Measurements from ENCODE around the gene KCNN4. TPM values are rescaled to one million over a fixed set of nuclear protein-coding genes. Genes with fewer than 3 reads are reported as not detected.
A peak's percentile ranks its signal among the peaks of the same experiment; 100 is the strongest.

Gene KCNN4
- total and polyA plus RNA-seq, 2 of the 13 experiments (the other 11 are each of a cell fraction or from before 2014, with no cell fraction given), result 0.13 to 0.25 TPM

- POLR2A ChIA-PET, result interaction anchor here (0.7 to 1.6 kb wide), 9 partner anchors 9 to 147 kb away, joined by 3 to 20 read pairs (median 5); partner anchors contain the start of gene ZNF283
- H3K27ac ChIP-seq (ENCODE audit: extremely low read length, insufficient read depth, low read length), result peak overlapping the region; percentile 93
- peaks cover 7 to 22% of the 10 kb centered on the region in 2 experiments for H3K36me3 ChIP-seq (replicated peaks in 1 of 2; ENCODE audit: control insufficient read depth in 1 of 2, insufficient read depth in 2 of 2, low read length in 2 of 2)
- no peaks in the 10 kb centered on the region for H3K27me3 ChIP-seq (ENCODE audit: control insufficient read depth in 1 of 2, insufficient read depth in 2 of 2, low read length in 2 of 2)
- intact Hi-C loops (cut with micrococcal nuclease; ENCODE audit: unreplicated experiment), result no loop called here
- peaks cover 21% of the 10 kb centered on the region for H3K4me1 ChIP-seq (ENCODE audit: insufficient read depth, low read length)
- no peak for ATAC-seq
- in situ Hi-C loops (cut with HindIII; ENCODE audit: extremely low pct_ligation_motif_present, low pct_unique_long_range_greater_than_20kb), result no loop called here
- CTCF ChIA-PET (ENCODE audit: low intra/inter-chr PET ratio, low total read pairs), result no interaction called here
- FAIRE-seq, result no peak
- no peak for DNase-seq (ENCODE audit: low spot score)
- H3K4me2 ChIP-seq (ENCODE audit: low read depth, low read length), result peak overlapping the region; percentile 88
- no peak overlapping the region for H2AFZ ChIP-seq (ENCODE audit: low read length)
- no peaks in the 10 kb centered on the region for H4K20me1 ChIP-seq (ENCODE audit: insufficient read depth, low read length)
- WGBS (ENCODE audit: low lambda C conversion rate), result 1% methylated on average over 11 of the region's 11 CpGs
- peaks cover 16% of the 10 kb centered on the region for H3K79me2 ChIP-seq (ENCODE audit: insufficient read depth, low read length)
- peak overlapping the region; percentile 90 for H3K9ac ChIP-seq (ENCODE audit: insufficient read depth, low read depth, low read length)
- TF ChIP-seq ZNF446 (CRISPR knock-in tag; IDR thresholded peaks at IDR 0.05), result 0 out of 2 replicates have a peak, but pooled peaks have one; percentile 47
- TF ChIP-seq KLF12 (CRISPR knock-in tag; IDR thresholded peaks at IDR 0.05; ENCODE audit: borderline replicate concordance), result no peak
- no peak for TF ChIP-seq NBN (conservative IDR thresholded peaks at IDR 0.05)
- no peak for TF ChIP-seq CHD2 (IDR thresholded peaks at IDR 0.05; ENCODE audit: low read depth, low read length)
- 0 out of 2 replicates have a peak, but pooled peaks have one; percentile 39 for TF ChIP-seq ZNF816 (CRISPR knock-in tag; IDR thresholded peaks at IDR 0.05; ENCODE audit: borderline replicate concordance)
- TF ChIP-seq ZNF761 (CRISPR knock-in tag; conservative IDR thresholded peaks at IDR 0.05), result 0 out of 2 replicates have a peak, but pooled peaks have one; percentile 12
- peak overlapping the region; percentile 66 to 83 (median 67) for H3K4me3 ChIP-seq (replicated peaks in 1 of 3; ENCODE audit: insufficient read depth in 1 of 3, low read depth in 2 of 3, low read length in 3 of 3)
- TSS peak; percentile 77 for BruUV-seq (replicated peaks)
- no peaks in the 10 kb centered on the region for H3K9me3 ChIP-seq (ENCODE audit: low read length)
Observed at GRCh38 chr19:43754253-43754502, 26.6 kb downstream of the KCNN4 start.

GRCh38 chr19:43752287-43752875, 28.4 kb downstream of the KCNN4 start:
- H3K27ac ChIP-seq (ENCODE audit: extremely low read length, insufficient read depth, low read length), result no peak overlapping the region

More at GRCh38 chr19:43752287-43752875, 28.4 kb downstream of the KCNN4 start:
- CTCF ChIA-PET (ENCODE audit: low intra/inter-chr PET ratio, low total read pairs), result no interaction called here
- H2AFZ ChIP-seq (ENCODE audit: low read length), result no peak overlapping the region
- ATAC-seq (no peak), FAIRE-seq (no peak), DNase-seq (ENCODE audit: low spot score) (no peak)
- 98% methylated on average over 6 of the region's 6 CpGs for WGBS (ENCODE audit: low lambda C conversion rate)
- H3K36me3 ChIP-seq (replicated peaks in 1 of 2; ENCODE audit: control insufficient read depth in 1 of 2, insufficient read depth in 2 of 2, low read length in 2 of 2), result peaks cover 14 to 38% of the 10 kb centered on the region in 2 experiments
- POLR2A ChIA-PET, result no interaction called here
- H3K9ac ChIP-seq (ENCODE audit: insufficient read depth, low read depth, low read length), result no peak overlapping the region
- TF ChIP-seq AGO2 (optimal IDR thresholded peaks at IDR 0.05; ENCODE audit: low read depth, low read length), result no peak
- peak; percentile 16; the same call in 1 of the 2 replicates for TF ChIP-seq ZNF460 (CRISPR knock-in tag; IDR thresholded peaks at IDR 0.05; ENCODE audit: borderline replicate concordance)
- H3K79me2 ChIP-seq (ENCODE audit: insufficient read depth, low read length), result peaks cover 16% of the 10 kb centered on the region
- H3K4me1 ChIP-seq (ENCODE audit: insufficient read depth, low read length), result peaks cover 18% of the 10 kb centered on the region
- no TSS peak for BruUV-seq (replicated peaks)
- H3K27me3 ChIP-seq (ENCODE audit: control insufficient read depth in 1 of 2, insufficient read depth in 2 of 2, low read length in 2 of 2), result no peaks in the 10 kb centered on the region
- H4K20me1 ChIP-seq (ENCODE audit: insufficient read depth, low read length), result no peaks in the 10 kb centered on the region
- intact Hi-C loops (cut with micrococcal nuclease; ENCODE audit: unreplicated experiment), result no loop called here
- H3K4me3 ChIP-seq (replicated peaks in 1 of 3; ENCODE audit: insufficient read depth in 1 of 3, low read depth in 2 of 3, low read length in 3 of 3), result no peak overlapping the region
- in situ Hi-C loops (cut with HindIII; ENCODE audit: extremely low pct_ligation_motif_present, low pct_unique_long_range_greater_than_20kb), result no loop called here
- H3K9me3 ChIP-seq (ENCODE audit: low read length), result no peaks in the 10 kb centered on the region
- no peak overlapping the region for H3K4me2 ChIP-seq (ENCODE audit: low read depth, low read length)
